HG03521 (cell line): ENCODE results near the gene MIER3.
A peak's percentile ranks its signal among the peaks of the same experiment; 100 is the strongest.

Source experiments
- ATAC-seq: cut with Tn5 transposase; IDR thresholded peaks from one replicate; pipeline ENCODE4 v1.9.1; 2021; ENCODE audit warnings: mild to moderate bottlenecking, moderate library complexity; ENCODE audit not compliant: unreplicated experiment

MIER3 gene

DNA sequence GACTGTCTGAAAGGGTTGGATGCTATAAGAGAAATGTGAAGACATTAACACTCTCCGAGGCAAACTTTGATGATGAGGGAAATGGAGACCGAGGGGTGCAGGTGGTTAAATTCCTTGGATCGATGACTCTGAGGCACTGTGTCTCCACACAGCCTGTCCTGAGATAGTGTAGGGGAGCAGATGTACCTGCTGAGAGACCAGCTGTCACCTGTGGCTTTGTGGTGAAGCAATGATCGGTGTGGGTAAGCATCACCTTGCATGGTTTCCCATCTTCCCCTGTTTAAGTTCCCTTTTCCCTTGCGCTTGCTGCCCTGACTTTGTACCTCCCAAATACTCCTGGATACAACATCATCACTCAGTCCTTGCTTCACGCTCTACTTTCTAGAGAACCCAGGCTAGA is 9.8 kb upstream of the MIER3 start:
- ATAC-seq, result no peak

DNA sequence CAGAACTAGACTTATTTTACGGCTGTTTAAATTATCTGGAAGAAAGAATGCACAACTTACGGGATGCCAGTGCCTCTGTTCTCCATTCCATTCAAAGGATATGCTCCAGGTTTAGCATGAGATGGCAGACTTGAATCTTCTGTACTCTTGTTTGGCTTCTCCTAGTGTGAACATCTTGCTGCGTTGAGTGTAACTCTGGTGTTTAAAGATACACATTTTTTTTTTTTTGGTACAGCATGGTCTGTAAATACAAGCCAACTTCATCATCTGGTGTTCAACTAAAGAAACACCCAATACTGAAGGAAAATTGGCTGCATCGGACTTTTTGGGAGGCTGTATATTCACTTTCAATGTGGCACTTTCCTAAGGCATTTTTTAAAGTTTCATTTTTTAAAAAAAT is 7.4 kb upstream of the MIER3 start:
- ATAC-seq, result no peak

DNA sequence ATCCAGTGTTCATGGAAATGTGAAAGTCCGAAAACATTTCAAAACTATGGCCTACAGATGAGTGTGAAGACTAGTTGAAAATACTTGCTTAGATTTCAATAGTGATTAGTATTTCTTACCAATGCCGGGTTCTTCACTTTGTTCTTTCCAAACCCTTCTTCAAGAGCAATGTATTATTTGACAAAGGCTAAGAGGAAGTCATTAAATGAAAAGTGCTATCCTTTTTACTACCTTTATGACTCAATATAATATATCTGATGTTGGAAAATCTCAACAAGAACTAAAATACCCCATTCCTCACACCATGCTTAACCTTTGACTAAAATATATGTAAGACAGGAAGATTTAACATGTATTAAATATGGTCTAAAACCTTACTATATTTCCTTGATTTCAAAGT is 6.7 kb upstream of the MIER3 start:
- no peak for ATAC-seq

DNA sequence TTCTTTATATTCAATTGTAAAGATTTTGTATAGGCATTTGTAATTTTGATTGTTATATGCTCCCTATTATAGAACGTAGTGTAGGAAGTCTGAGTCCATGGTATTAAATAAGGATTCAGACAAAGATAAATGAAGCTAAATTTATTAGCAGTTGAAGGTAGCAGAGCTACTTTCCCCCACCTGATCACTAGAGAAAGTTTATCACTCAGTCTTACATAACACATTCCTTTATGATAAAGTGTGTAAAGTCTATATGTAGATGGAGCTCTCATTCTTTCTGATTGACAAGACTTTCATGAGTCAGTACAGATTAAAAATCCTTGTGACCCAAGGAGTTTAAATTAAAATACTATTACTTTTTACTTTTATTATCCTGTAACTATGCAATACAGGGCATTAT is 2.3 kb upstream of the MIER3 start:
- ATAC-seq, result no peak

DNA sequence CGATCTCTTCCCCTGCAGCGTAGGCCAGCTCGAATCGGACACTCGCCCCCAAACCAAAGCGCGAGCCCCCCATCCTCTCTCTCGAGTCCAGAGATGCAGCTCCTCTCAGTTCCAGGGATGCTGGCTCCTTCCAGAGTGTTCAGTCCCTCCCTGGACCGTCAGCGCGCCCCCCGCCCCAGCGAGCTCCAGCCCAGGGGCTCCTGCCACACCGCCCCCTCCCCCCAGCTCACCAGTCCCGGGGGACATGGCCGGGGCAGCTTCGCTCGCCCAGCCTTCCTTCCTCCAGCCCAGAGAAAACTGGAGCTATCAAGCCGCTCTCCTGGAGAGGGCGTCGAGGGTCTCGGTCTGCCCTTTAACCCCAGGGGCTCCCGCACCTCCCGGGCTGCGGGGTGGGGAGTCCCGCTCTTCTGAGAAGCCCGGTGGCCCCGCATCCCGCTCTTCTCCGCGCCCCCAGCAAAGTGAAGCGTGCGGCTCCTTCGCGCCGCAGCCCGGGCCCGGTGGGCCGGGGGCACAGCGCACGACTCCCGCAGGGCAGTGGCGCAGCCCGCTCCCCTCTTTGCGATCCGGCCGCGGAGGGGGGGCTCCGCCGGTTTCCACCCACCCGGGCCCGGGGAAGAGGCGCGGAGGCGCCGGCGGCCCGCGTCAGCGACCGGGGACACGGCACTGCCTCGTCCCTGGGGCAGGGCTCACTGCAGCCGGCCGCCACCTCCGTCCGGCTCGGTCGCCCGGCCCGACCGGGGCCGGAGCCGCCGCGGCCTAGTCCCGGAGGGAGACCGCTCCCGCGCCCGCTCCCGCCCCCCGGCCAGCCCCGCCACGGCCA is 587 bp downstream of the MIER3 start:
- peak; percentile 38 for ATAC-seq

DNA sequence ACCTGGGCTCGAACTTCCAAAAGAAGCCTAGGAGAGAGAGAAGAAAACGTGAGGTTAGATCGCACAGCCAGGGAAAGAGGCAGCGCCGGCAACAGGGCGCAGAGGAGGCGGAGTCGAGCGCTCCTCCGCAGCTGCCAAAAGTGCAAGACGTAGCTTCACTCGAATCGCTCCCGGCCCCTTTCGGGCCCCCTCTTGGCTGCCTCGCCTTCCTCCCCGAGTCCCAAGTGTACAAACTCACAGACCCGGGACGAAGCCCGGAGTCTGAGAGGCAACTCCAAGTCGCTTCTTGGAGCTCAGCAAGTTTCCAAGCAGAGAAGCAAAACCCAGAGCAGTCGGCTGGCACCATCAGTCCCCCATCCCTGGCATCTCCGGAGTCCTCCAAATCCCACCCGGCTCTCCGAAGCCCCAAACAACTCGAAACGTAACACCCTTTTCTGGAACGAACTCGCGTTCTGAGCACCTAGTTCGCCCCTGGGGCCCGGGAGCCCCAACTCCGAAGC is 1.2 kb downstream of the MIER3 start:
- no peak for ATAC-seq

DNA sequence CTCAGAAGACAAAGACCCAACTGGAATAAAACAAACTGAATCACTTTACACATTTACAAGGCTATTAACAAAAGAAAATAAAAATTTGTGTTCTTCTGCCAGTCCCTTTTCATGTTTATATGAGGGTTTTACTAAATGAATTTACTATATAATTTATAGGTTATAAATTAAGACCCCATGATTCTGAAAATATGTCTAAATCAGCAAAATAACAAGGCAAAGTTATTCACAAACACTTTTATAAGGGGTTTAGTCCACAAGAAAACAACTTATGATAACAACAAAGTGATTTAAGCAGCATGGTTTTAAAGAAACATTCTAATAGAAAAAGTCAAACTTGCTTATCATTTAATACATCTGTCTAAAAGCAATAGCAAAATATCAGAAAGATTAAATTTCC is 4.9 kb downstream of the MIER3 start:
- ATAC-seq, result no peak

DNA sequence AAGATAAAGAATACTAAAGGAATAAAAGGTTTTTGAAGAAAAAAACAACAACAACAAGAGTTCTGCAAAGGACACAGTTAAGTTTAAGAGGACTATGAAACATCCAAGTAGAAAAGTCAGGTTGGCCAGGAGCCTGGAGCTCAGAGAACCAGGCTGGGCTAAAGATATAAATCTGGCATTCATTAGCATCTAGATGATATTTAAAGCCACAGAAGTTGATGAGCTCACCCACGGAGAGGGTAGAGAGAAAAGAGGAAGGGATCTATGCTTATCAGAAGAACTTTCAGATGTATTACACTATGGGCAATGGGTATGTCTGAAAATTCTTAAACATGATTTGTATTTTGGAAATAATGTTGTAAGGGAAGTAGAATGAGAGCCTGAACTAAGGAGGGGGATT is 9.9 kb downstream of the MIER3 start:
- no peak for ATAC-seq

DNA sequence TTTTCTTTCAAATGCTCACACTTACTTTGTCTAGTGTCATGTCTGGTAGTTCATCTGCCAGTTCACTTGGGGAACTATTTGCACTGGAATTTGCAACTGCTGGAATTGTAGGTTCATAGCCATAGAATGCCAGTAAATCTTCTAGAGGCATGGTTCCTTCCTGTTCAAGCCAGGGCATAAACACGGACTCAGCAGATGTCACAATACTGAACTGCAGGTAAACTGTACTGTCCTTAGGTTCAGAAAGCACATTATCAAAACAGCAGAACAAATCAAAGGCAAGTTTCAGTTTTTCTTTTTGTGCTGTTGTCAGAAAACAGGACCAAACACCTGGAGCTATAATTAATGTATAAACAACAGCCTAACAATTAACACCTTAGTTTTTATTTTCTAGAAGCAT is 13.1 kb downstream of the MIER3 start:
- no peak for ATAC-seq

DNA sequence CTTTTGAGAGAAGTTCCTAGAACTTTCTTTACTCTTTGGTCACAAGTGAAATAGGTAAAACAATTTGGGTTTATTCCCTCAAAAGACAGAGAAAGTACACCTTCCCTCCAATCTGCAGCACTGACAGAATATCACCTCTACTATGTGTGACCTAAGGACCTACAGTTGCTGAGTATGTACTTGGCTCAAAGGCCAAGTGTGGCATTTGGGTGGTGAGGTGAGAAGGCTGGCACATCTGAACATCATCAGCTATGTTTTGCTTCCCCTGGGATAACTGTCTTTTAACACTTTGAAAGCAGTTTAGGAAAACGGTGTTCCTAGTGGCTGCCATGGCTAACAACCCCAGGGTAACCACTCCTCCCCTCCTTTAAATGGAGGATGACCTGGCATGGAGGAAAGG is 17.6 kb downstream of the MIER3 start:
- ATAC-seq, result no peak

DNA sequence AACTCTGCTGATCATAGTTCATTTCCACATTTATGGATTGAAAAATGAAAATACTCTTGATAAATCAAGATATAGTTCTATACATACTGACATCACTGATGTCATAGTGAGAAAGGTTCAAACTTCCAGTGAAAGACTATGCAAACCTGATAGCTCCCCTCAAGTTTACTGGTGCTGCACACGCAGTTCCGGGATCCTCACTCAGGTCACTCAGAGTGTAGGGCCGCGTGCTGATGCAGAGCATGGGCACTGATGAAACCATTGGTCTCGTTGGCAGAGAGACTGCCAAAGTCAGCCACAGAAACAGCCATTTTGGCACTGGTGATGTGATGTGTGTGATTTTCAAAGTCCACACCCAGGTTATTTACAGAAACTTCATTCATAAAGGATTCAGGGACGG is 29.0 kb downstream of the MIER3 start:
- ATAC-seq, result no peak

DNA sequence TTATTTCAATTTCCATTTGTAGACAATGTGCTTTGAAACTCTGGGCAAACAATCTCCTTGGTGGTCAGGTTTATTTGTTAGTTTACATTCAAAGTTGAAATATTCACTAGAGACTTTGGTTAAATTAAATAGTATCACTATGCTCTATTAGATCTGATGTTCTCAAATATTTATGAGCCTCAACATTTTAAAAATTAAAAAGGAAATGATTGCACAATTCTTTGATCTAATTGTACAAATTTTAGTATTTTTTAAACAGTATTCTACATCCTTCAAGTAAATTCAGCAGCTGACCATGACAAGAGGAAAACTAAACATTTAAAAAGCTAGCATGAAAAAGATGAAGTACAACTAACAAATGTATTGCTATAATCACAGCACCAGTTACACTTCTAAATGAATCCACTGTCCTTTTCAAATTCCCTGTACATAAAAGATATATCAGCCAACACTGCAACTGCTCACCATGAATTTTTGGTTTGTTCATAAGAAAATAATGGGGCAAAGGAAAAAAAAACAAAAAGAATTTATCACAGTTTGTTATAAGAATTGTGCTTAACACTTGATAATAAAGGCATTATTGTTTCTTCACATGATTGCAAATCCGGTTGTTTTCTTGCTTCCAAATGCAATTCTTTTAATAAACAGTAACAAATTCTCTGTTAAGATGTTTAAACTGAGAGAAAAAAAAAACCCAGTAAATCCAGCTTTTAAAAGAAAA is 31.8 kb downstream of the MIER3 start:
- ATAC-seq, result no peak

DNA sequence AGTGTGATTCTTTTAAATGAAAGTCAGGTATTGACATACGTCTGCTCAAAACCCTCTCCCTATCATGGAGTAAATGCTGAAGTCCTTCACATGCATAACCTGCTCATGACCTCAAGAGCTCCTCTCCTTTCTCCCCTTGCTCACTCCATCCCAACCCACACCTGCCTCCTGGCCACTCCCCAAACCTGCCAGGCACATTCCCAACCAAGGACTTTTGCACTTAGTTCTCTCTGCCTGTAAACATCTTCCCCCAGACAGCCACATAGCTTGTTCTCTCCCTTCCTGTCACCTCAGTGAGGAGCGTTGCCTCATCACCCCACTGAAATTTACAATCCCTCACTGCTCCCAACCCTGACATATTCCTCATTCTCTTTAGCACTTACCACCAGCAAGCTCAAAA is 33.9 kb downstream of the MIER3 start:
- no peak for ATAC-seq

DNA sequence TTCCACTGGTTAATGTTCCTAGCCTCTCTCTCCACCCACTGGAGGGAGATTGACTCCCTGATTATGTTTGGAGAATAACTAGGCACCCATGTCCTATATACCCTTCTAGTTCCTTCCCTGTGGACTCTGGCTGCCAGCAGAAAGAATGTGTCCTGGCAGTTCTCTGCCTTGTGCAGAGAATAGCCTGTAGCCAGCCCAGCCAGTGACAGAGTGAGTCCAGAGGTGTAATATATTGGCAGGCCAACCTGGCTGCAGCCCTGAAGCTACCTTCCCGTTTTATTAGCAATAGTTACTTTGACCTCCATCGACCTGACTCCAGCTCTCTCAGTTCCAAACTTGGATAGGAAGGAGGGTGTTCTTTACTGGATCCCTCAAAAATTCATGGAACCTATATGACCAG is 34.4 kb downstream of the MIER3 start:
- no peak for ATAC-seq

DNA sequence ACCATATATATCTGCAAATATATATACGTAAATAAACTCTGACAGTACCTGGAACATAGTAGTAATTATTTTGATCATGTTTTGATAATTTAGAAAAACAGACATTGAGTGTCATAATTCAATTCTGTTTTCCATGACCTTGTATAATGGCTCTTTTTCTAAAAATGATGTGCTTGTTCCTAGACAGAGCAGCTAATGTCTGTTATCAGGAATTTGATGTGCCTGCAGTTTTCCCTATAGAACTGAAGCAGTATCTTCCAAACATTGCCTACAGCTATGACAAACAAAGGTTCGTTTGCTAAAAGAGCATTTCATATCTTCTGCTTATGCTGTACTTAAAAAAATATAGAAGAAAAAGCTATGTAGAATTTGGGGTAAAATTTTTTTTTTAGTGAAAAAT is 37.2 kb downstream of the MIER3 start:
- ATAC-seq, result no peak

DNA sequence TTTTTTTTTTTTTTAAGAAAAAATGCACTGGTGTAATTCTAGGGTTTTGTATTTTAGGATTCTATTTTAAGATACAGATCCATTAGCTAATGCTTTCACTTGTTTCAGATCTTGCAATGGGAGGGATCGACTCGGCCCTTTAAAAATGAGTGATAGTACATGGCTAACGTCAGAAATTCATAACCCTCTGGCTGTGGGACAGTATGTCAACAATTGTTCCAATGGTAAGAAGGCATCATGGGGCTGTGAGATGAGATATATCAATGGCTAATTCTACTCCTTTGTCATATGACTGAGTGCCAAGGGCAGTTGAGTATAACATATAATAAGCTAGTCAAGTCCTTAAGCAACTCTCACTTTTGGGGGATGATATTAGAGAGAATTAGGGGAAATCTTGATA is 38.2 kb downstream of the MIER3 start:
- no peak for ATAC-seq

DNA sequence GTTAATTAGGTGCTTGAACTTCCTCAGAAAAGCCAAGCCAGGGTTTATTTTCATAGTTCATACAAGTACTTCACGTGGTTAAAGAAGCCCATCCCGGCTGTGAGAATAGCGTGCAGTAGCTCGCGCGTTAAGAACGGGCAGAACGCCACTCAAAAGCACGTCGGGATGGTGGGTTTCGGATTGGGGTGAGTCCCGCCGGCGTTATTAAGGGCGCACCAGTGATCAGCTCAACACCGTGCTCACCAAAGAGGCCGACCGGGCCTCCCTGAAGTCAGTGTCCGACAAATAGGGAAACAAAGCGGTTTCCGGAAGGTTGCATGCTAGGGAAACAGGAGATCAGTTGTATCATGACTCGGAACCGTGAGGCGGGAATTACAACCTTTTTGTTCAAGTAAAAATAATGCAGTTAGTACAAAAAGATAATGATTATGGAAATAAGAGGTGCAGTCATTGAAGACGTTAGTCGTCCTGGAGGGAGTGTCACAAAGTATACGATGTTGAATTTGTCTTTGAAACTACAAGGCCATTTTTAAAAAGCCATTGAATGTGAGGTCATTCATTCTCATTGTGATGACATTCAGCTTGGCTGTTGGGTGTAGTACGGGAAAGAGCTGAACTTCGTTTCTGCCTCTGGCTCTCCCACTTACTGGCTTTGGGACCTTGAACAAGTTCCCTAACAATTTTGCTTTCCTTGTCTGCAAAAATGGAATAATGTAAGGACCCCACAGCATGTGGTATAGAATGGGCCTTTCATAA is 41.5 kb downstream of the MIER3 start:
- peak; percentile 13 for ATAC-seq

DNA sequence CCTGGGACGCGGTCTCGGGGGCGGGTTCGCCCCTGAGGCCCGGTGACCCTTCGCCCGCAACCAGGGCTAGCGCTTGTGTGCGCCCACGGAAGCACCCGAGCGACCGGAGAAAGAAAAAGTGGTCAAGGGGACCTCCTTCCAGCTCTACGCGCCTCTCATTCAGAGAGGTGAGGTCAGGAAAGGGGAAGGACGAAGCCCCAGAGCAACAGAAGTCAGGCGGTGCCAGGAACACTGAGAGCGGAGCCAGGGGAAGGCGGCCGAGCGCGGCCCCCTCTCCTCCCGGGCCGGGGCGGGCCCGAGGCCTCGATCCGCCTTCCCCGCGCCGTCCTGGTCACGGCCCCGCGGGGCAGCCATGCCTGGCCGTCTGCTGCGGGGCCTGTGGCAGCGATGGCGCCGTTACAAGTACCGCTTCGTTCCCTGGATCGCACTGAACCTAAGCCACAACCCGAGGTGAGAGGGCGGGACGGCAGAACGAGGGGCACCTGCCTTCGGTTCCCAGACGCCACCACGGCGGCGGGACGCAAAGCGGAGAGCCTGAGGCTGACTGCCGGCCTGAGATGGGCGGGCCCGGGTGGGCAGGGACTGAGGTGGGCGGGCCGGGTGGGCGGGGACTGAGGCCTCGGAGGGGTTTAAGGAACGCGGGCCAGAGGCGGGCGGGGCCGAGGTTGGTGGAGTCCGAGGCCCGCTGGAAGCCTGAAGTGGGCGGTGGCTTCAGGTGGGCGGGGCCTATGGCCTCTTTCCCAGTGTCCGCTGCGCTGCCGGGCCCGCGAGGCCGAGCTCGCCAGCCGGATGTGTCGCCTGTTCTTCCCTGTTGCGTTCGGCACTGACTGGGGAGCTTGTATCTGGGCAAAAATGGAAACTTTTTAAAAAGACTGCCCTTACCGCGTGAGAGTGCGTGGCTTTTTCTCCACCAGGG is 42.4 kb downstream of the MIER3 start, which contains the start of gene SETD9:
TSS of gene SETD9 (plus strand) at position 303 of the 916 bp plus-strand sequence. CDS start at position 353, 50 bp downstream.
- ATAC-seq, result peak; percentile 84

DNA sequence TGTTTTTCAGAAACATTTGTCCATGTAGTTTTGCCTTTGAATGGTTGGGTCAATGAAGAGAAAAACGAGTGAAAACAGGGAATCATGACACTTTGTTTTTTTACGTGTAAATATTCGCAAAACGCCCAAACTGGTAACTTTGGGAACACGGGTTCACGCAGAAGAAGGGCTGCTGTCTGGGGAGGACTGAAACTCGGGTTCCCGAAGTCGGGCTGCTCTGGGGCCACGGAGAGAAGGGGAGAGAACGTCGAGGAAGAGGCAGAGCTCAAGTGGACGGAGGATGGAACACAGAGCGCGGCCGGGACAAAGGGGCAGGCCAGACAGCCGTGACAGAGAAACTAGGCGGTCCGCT is 43.0 kb downstream of the MIER3 start:
- ATAC-seq, result no peak

DNA sequence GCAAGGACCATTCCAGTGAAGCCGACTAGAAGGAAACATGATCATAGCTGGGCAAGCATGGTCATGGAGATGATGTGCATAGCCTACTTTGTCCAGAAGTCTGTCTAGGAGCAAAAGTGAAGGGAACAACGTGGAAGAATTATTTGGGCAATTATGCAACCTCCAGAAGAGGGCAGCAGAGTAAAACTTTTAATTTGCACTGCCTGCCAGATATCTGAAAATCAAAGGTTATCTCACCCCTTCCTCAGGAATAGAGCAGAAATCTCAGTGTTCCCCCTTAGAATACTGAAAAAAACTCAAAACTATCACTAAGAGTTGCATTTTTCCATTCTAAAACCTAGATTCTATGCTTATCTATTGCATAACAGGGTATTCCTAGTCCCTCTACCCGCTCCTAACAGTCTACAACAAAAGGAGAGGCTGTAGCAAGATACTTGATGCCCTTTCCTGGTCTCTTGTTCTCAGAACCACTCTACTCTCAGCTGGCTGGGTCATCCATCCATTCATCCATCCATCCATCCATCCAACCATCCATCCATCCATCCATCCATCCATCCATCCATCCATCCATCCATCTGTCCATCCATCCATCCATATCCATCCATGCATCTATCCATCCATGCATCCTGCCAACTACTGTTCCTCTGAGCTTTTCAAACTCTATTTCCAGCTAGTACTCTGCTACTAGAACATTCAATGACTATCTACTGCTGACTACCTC is 50.9 kb downstream of the MIER3 start:
- no peak for ATAC-seq
